Measurements from ENCODE around the gene SCUBE1.

The SCUBE1 gene

DNA sequence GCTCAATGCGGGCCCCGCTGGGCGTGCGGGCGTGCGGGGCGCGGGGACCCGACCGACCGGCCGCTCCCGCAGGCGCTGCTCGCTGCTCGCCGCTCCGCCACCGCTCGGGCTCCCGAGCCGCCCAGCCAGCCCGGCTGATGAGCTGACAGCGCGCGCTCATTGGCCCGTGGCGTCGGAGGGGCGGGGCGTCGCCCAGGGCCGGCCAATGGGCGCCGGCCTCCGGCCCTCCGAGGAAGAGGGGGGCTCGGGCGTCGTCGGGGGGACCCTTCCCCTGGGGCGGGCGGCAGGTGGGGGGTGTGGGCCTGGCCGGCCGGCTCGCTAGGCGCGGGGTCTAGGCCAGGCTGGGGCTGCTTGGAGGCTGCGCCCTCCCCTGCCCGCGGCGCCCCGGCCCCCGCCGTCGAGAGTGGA lies at the start of gene SCUBE1:
Gene SCUBE1 (minus strand): TSS at position 111 of the 408 bp plus-strand sequence. CDS start 111 bp downstream, outside the sequence.
- no peaks in the 10 kb centered on the region for H3K79me2 ChIP-seq (ENCODE audit: control insufficient read depth, insufficient read depth, low read length, unreplicated experiment)
- no peak within 1 kb of the TSS for H2AFZ ChIP-seq (ENCODE audit: low read length, unreplicated experiment)
- H3K4me1 ChIP-seq (ENCODE audit: control insufficient read depth, insufficient read depth, low read length, unreplicated experiment) = no peaks in the 10 kb centered on the region
- no peak within 1 kb of the TSS for H3K4me3 ChIP-seq (ENCODE audit: low read depth, low read length)
- peaks cover 33% of the 10 kb centered on the region for H3K27me3 ChIP-seq (ENCODE audit: insufficient read depth, low read length)
- no peak within 1 kb of the TSS for H3K27ac ChIP-seq (ENCODE audit: low read depth, low read length)
- no peaks in the 10 kb centered on the region for H3K36me3 ChIP-seq (ENCODE audit: insufficient read depth, low read length)

DNA sequence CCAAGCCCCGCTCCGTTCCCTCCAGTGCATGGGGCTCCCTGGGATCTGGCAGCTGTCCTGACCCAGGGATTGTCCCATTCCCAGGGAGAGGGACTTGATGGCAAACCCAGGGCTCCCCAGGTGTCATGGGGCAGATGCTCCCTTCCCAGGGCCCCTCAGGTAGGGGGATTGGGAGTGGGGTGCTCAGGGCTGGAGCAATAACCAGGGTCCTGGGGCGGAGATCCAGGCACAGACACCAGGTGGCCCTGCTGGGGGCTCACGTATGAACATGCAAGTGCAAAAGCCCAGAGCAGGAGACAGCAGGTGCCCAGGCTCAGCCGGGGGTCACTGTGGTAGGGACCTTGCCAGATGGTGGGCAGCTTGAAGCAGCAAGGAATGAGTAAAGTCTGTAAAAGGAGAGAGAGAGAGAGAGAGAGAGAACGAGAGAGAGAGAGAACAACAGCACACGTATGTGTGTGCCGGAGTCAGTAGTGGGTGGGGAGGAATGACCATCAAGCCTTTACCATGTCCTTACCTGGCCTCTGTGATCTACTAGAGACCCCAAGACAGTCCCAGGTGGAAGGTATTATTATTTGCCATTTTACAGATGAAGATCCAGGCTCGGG lies 49.3 kb upstream of the SCUBE1 start:
- H3K79me2 ChIP-seq (ENCODE audit: control insufficient read depth, insufficient read depth, low read length, unreplicated experiment) = no peaks in the 10 kb centered on the region
- H3K27ac ChIP-seq (ENCODE audit: low read depth, low read length) = no peak overlapping the region
- no peaks in the 10 kb centered on the region for H3K27me3 ChIP-seq (ENCODE audit: insufficient read depth, low read length)
- H3K36me3 ChIP-seq (ENCODE audit: insufficient read depth, low read length) = no peaks in the 10 kb centered on the region
- no peak overlapping the region for H2AFZ ChIP-seq (ENCODE audit: low read length, unreplicated experiment)
- no peak overlapping the region for H3K4me3 ChIP-seq (ENCODE audit: low read depth, low read length)
- no peaks in the 10 kb centered on the region for H3K4me1 ChIP-seq (ENCODE audit: control insufficient read depth, insufficient read depth, low read length, unreplicated experiment)

DNA sequence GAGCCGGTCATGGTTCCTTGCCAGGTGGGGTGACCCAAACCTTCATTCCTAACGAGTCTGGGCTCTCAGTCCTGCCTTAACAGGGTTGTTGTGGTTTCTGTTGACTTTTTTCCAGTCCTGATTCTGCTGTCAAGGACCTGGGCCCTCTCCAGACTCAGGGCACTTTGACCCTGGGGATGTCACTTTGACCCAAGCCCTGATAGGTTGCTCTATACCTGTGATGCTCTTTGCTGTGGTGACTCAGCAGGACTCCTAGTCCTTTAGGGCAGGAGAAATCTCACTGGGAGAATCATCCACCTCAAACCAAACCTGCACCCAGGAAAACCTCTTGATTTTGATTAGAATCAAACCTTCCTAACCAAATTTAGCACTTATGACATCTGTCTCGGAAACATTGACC lies 48.1 kb upstream of the SCUBE1 start:
- Histone ChIP-seq H3K27me3 (ENCODE audit: insufficient read depth, low read length) (no peaks in the 10 kb centered on the region), H3K79me2 (ENCODE audit: control insufficient read depth, insufficient read depth, low read length, unreplicated experiment) (no peaks in the 10 kb centered on the region), H3K27ac (ENCODE audit: low read depth, low read length) (no peak overlapping the region), H2AFZ (ENCODE audit: low read length, unreplicated experiment) (no peak overlapping the region), H3K4me3 (ENCODE audit: low read depth, low read length) (no peak overlapping the region), H3K4me1 (ENCODE audit: control insufficient read depth, insufficient read depth, low read length, unreplicated experiment) (no peaks in the 10 kb centered on the region), H3K36me3 (ENCODE audit: insufficient read depth, low read length) (no peaks in the 10 kb centered on the region)

DNA sequence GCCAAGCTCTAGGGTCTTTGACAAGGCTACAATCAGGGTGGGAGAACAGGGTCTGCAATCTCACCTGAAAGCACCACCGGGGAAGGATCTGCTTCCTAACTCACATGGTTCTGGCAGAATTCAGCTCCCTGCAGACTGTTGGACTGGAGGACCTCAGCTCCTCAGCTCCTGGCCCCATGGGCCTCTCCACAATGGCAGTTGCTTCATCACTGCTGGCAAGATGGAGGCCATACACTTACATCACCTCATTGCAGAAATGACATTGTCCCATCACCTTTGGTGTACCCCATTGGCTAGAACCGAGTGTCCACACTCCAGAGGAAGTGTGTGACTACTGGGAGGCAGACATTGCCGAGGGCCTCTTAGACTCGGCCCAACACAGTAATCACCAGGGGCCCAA lies 47.7 kb upstream of the SCUBE1 start:
- H2AFZ ChIP-seq (ENCODE audit: low read length, unreplicated experiment) = no peak overlapping the region
- no peaks in the 10 kb centered on the region for H3K36me3 ChIP-seq (ENCODE audit: insufficient read depth, low read length)
- no peak overlapping the region for H3K27ac ChIP-seq (ENCODE audit: low read depth, low read length)
- no peaks in the 10 kb centered on the region for H3K27me3 ChIP-seq (ENCODE audit: insufficient read depth, low read length)
- H3K79me2 ChIP-seq (ENCODE audit: control insufficient read depth, insufficient read depth, low read length, unreplicated experiment) = no peaks in the 10 kb centered on the region
- H3K4me3 ChIP-seq (ENCODE audit: low read depth, low read length) = no peak overlapping the region
- H3K4me1 ChIP-seq (ENCODE audit: control insufficient read depth, insufficient read depth, low read length, unreplicated experiment) = no peaks in the 10 kb centered on the region

DNA sequence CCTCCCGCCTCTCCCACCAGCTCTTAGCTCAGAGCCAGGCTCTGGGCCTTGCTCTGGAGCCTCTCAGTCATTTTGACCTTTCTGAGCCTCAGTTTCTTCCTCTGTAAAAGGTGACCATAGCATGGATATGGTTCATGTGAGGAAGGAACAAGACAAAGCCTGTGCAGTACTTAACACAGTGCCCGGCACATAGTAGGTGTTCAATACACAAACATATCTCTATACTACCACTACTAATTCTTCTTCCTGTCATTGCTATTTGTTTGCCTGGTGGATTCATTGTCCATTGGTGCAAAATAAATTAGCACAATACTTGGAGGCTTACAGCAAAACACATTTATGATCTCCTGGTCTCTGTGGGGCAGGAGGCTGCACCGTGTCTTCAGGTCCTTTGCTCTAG lies 47.0 kb upstream of the SCUBE1 start:
- Histone ChIP-seq H3K27ac (ENCODE audit: low read depth, low read length) (no peak overlapping the region), H3K79me2 (ENCODE audit: control insufficient read depth, insufficient read depth, low read length, unreplicated experiment) (no peaks in the 10 kb centered on the region), H3K36me3 (ENCODE audit: insufficient read depth, low read length) (no peaks in the 10 kb centered on the region), H3K27me3 (ENCODE audit: insufficient read depth, low read length) (peaks cover 4% of the 10 kb centered on the region; the same call in 1 of the 2 replicates), H2AFZ (ENCODE audit: low read length, unreplicated experiment) (no peak overlapping the region), H3K4me3 (ENCODE audit: low read depth, low read length) (no peak overlapping the region), H3K4me1 (ENCODE audit: control insufficient read depth, insufficient read depth, low read length, unreplicated experiment) (no peaks in the 10 kb centered on the region)

DNA sequence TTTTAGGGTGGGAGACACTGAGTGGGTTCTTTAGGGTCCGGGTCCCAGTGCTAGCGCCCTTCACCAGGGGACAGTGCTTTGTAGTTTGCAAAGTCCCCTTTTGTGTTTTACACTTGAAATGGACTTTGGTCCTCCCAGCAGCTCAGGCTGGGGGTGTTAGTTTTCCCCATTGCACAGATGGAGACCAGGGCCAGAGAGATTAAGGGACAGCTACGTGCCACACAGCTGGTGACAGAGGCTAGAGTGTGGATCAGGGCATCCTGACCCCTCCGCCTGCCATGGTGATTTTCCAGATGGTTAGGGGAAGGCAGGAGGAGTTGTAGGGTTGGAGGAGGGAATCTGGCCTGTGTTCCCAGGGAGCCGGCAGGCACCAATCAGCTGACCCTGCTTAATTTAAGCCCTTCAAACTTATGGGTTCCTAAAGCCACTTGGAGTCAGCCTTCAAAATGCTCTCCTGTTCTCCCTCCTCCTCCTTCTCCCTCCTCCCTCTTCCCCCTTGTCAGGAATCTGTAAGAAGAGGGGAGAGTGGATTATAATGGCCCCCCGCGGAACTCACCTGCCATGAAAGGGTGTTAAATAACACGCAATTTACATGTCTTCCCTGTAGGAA lies 46.2 kb upstream of the SCUBE1 start:
- H3K4me1 ChIP-seq (ENCODE audit: control insufficient read depth, insufficient read depth, low read length, unreplicated experiment) = no peaks in the 10 kb centered on the region
- H2AFZ ChIP-seq (ENCODE audit: low read length, unreplicated experiment) = no peak overlapping the region
- no peak overlapping the region for H3K27ac ChIP-seq (ENCODE audit: low read depth, low read length)
- peaks cover 9% of the 10 kb centered on the region; the same call in 1 of the 2 replicates for H3K27me3 ChIP-seq (ENCODE audit: insufficient read depth, low read length)
- no peaks in the 10 kb centered on the region for H3K36me3 ChIP-seq (ENCODE audit: insufficient read depth, low read length)
- H3K79me2 ChIP-seq (ENCODE audit: control insufficient read depth, insufficient read depth, low read length, unreplicated experiment) = no peaks in the 10 kb centered on the region
- H3K4me3 ChIP-seq (ENCODE audit: low read depth, low read length) = no peak overlapping the region

DNA sequence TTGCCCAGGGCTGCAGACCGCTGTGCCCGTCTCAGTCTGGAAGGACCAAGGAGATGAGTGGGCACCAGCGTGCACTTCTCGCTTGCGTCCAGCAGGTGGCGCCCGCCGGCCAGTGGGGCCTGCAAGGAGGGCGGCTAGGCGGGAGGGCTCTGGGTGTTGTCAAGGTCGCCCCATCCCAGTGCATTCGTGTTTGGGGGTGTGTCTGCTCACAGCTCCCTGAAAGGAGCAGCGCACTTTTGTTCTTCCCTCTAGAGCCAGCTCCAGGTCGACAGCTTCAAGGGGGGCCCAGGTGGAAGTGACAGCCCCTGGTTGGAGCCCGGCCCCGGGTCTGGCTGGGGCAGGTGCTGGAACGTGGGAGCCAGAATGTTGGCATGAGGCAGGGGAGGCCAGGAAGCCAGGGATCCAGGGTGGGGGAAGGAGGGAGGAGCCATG lies 45.3 kb upstream of the SCUBE1 start:
- peaks cover 12% of the 10 kb centered on the region; the same call in 1 of the 2 replicates for H3K27me3 ChIP-seq (ENCODE audit: insufficient read depth, low read length)
- H3K27ac ChIP-seq (ENCODE audit: low read depth, low read length) = no peak overlapping the region
- no peaks in the 10 kb centered on the region for H3K36me3 ChIP-seq (ENCODE audit: insufficient read depth, low read length)
- no peaks in the 10 kb centered on the region for H3K4me1 ChIP-seq (ENCODE audit: control insufficient read depth, insufficient read depth, low read length, unreplicated experiment)
- no peak overlapping the region for H3K4me3 ChIP-seq (ENCODE audit: low read depth, low read length)
- no peaks in the 10 kb centered on the region for H3K79me2 ChIP-seq (ENCODE audit: control insufficient read depth, insufficient read depth, low read length, unreplicated experiment)
- H2AFZ ChIP-seq (ENCODE audit: low read length, unreplicated experiment) = no peak overlapping the region

DNA sequence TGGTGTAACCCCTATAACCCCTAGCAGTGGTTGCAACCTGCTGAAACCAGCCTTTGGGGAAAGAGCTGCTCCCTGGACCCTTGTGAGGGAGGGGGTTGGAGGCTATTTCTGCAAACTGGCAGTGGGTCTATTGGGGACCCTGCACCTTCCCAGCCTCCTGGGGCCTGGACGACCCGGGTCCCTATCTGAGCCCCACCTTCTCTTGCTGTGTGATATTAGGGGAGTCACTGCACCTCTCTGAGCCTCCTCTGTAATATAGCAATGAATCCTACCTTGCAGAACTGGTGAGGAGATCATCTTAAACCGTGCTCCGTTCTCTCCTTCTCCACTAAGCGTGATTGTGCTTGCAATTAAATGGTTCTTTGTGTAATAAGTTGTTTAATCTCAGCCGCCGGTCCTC lies 44.6 kb upstream of the SCUBE1 start:
- no peaks in the 10 kb centered on the region for H3K4me1 ChIP-seq (ENCODE audit: control insufficient read depth, insufficient read depth, low read length, unreplicated experiment)
- no peak overlapping the region for H3K27ac ChIP-seq (ENCODE audit: low read depth, low read length)
- peaks cover 13% of the 10 kb centered on the region; the same call in 1 of the 2 replicates for H3K27me3 ChIP-seq (ENCODE audit: insufficient read depth, low read length)
- no peaks in the 10 kb centered on the region for H3K79me2 ChIP-seq (ENCODE audit: control insufficient read depth, insufficient read depth, low read length, unreplicated experiment)
- no peak overlapping the region for H2AFZ ChIP-seq (ENCODE audit: low read length, unreplicated experiment)
- no peaks in the 10 kb centered on the region for H3K36me3 ChIP-seq (ENCODE audit: insufficient read depth, low read length)
- H3K4me3 ChIP-seq (ENCODE audit: low read depth, low read length) = no peak overlapping the region

DNA sequence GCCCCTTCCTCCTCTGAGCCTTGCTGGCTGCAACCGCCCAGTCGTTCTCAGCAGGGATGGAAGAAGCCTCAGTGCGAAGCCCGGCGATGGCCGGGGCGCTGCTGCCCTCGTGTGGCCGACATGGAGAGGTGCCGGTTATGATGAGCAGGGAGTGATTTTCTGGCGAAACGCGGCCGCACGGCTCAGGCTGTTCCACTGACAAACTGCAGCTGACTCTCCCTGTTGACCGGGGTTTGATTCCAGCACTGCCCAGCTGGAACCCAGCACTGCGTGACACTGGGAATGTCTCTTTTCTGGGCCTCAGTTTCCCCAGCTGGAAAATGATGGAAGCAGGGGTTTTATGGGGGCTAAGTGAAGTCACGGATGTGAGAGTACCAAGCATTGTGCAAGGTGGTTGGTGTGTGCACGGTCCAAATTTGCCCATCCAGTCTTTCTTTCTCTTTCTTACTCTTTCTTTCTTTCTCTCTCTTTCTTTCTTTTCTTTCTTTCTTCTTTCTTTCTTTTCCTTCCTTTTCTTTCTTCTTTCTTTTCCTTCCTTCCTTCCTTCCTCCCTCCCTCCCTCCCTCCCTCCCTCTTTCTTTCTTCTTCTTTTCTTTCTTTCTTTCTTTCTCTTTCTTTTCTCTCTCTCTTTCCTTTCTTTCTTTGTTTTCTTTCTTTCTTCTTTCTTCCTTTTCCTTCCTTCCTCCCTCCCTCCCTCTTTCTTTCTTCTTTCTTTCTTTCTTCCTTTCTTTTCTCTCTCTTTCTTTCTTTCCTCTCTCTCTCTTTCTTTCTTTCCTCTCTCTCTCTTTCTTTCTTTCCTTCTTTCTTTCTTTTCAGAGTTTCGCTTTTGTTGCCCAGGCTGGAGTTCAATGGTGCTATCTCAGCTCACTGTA lies 42.8 kb upstream of the SCUBE1 start:
- no peak overlapping the region for H2AFZ ChIP-seq (ENCODE audit: low read length, unreplicated experiment)
- peaks cover 27% of the 10 kb centered on the region for H3K27me3 ChIP-seq (ENCODE audit: insufficient read depth, low read length)
- no peak overlapping the region for H3K4me3 ChIP-seq (ENCODE audit: low read depth, low read length)

DNA sequence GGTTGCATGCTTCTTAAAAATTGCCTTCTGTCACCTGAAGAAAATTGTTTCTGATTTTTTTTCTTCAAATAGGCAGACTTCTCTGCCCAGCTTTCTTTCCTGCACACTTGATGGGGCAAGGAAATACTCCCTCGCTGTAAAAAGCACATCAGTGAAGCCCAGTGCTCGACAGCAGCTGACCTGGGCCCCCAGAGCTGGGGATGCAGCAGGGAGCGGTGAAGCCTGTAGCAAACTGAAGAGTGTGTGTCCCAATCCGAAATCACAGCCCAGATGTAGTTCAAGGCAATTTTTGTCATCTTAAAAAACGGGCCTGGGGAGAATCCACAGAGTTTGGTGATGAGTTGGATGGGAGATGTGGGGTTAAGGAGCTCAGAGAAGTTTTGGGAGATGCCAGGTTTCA lies 41.7 kb upstream of the SCUBE1 start:
- no peak overlapping the region for H2AFZ ChIP-seq (ENCODE audit: low read length, unreplicated experiment)
- peaks cover 38% of the 10 kb centered on the region for H3K27me3 ChIP-seq (ENCODE audit: insufficient read depth, low read length)
- no peak overlapping the region for H3K27ac ChIP-seq (ENCODE audit: low read depth, low read length)
- no peaks in the 10 kb centered on the region for H3K4me1 ChIP-seq (ENCODE audit: control insufficient read depth, insufficient read depth, low read length, unreplicated experiment)
- H3K79me2 ChIP-seq (ENCODE audit: control insufficient read depth, insufficient read depth, low read length, unreplicated experiment) = no peaks in the 10 kb centered on the region
- no peak overlapping the region for H3K4me3 ChIP-seq (ENCODE audit: low read depth, low read length)
- no peaks in the 10 kb centered on the region for H3K36me3 ChIP-seq (ENCODE audit: insufficient read depth, low read length)

More for the DNA sequence above, 42.8 kb upstream of the SCUBE1 start:
- no peaks in the 10 kb centered on the region for H3K79me2 ChIP-seq (ENCODE audit: control insufficient read depth, insufficient read depth, low read length, unreplicated experiment)
- no peak overlapping the region for H3K27ac ChIP-seq (ENCODE audit: low read depth, low read length)
- H3K36me3 ChIP-seq (ENCODE audit: insufficient read depth, low read length) = no peaks in the 10 kb centered on the region
- no peaks in the 10 kb centered on the region for H3K4me1 ChIP-seq (ENCODE audit: control insufficient read depth, insufficient read depth, low read length, unreplicated experiment)

Measured in ACC112 (cell line).